Breast epithelium (tissue), 4 donors: Measurements from ENCODE around the gene LTBP2. TPM values are rescaled to one million over a fixed set of nuclear protein-coding genes. Genes with fewer than 3 reads are reported as not detected.

Source experiments
- DNase-seq, 2 donors: peaks; one replicate each; pipeline ENCODE4 v3.0.0-alpha.2; 2019; ENCODE audit warnings: low spot score in 2 of 2
- H3K27ac ChIP-seq, 2 donors: fragments of 200-600 bp; sonication (generic) in 1 of 2; one replicate each; pipeline ENCODE4 v1.5.1; 2016 to 2019; ENCODE audit warnings: mild to moderate bottlenecking in 1 of 2
- H3K27me3 ChIP-seq, 2 donors: fragments of 200-600 bp; sonication (generic) in 1 of 2; one replicate each; pipeline versions ENCODE4 v1.5.1 to v1.6.0; 2017 to 2019; ENCODE audit warnings: control low read depth in 1 of 2, mild to moderate bottlenecking in 1 of 2
- H3K36me3 ChIP-seq: fragments of 200-600 bp; one replicate; pipeline ENCODE4 v1.5.1; 2019
- H3K4me1 ChIP-seq, 2 donors: fragments of 200-600 bp; sonication (generic); one replicate each; pipeline ENCODE4 v1.5.1; 2016 to 2019; ENCODE audit warnings: control low read depth in 1 of 2
- H3K4me3 ChIP-seq, 3 donors: fragments of 200-600 bp; sonication (generic); 1 replicate in 2 of 3; 2 replicates in 1 of 3; pipeline ENCODE4 v1.5.1; 2016 to 2019; ENCODE audit warnings: mild to moderate bottlenecking in 3 of 3, moderate library complexity in 2 of 3
- H3K9me3 ChIP-seq, 2 donors: fragments of 200-600 bp; sonication (generic) in 1 of 2; one replicate each; pipeline ENCODE4 v1.5.1; 2016 to 2019; ENCODE audit warnings: control low read depth in 1 of 2
- CTCF ChIP-seq, 3 donors: fragments of 450-650 bp; IDR thresholded peaks; one replicate each; pipeline ENCODE4 v1.5.1; 2016 to 2017; ENCODE audit warnings: antibody characterized with exemption in 3 of 3, mild to moderate bottlenecking in 3 of 3, moderate library complexity in 3 of 3
- POLR2A ChIP-seq: fragments of 450-650 bp; IDR thresholded peaks from one replicate; pipeline ENCODE4 v1.6.1; 2016; ENCODE audit warnings: antibody characterized with exemption, mild to moderate bottlenecking, moderate library complexity
- POLR2AphosphoS5 ChIP-seq, 3 donors: sonication (generic); formaldehyde crosslinking; IDR thresholded peaks; one replicate each; pipeline ENCODE4 v1.6.1; 2017; ENCODE audit warnings: antibody characterized with exemption in 3 of 3
- intact Hi-C: fragments of 100-400 bp; cut with DNase I; formaldehyde crosslinking; loops from one replicate; pipeline ENCODE4 v1.15.1; 2023; ENCODE audit warnings: low total_unique reads
- total RNA-seq, 3 donors: library from RNA; depleted of rRNA; stranded (reverse); fragments of >200 nt; gene quantifications; one replicate each; pipeline ENCODE4 v1.1.0, GENCODE V29; 2016

LTBP2 gene
- total RNA-seq, 3 donors from 2014 or later, result 34.7 to 91.1 (median 79.0) TPM

GRCh38 chr14:74592476-74593201 is 19.4 kb downstream of the LTBP2 start:
- no peaks in the 10 kb centered on the region for H3K9me3 ChIP-seq
- peak overlapping the region; percentile 67 to 90 for H3K27ac ChIP-seq
- intact Hi-C loops, result loop anchor here (5.0 kb wide), 1 partner anchor 410 kb away; no protein-coding TSS in a partner anchor
- no peak for DNase-seq
- no peaks in the 10 kb centered on the region for H3K27me3 ChIP-seq
- H3K4me3 ChIP-seq, result no peak overlapping the region
- TF ChIP-seq POLR2A (no peak), POLR2AphosphoS5 (IDR thresholded peaks at IDR 0.05) (no peak), CTCF (IDR thresholded peaks at IDR 0.05) (no peak)
- H3K4me1 ChIP-seq, result peaks cover 0 to 23% of the 10 kb centered on the region in 2 donors
- no peaks in the 10 kb centered on the region for H3K36me3 ChIP-seq

- no peak for DNase-seq
- TF ChIP-seq POLR2AphosphoS5 (IDR thresholded peaks at IDR 0.05) (no peak), CTCF (IDR thresholded peaks at IDR 0.05) (no peak), POLR2A (no peak)
- no peaks in the 10 kb centered on the region for H3K9me3 ChIP-seq
- intact Hi-C loops, result loop anchor here (5.0 kb wide), 1 partner anchor 410 kb away; no protein-coding TSS in a partner anchor
- H3K4me3 ChIP-seq, result no peak overlapping the region
- peak overlapping the region; percentile 67 to 90 for H3K27ac ChIP-seq
- H3K36me3 ChIP-seq, result no peaks in the 10 kb centered on the region
- H3K4me1 ChIP-seq, result peaks cover 0 to 23% of the 10 kb centered on the region in 2 donors
- H3K27me3 ChIP-seq, result no peaks in the 10 kb centered on the region
Observed at GRCh38 chr14:74591899-74592298, 20.1 kb downstream of the LTBP2 start.

- peaks cover 0 to 23% of the 10 kb centered on the region in 2 donors for H3K4me1 ChIP-seq
- H3K27ac ChIP-seq, result peak overlapping the region; percentile 54 to 75
- intact Hi-C loops, result loop anchor here (5.0 kb wide), 1 partner anchor 409 kb away; no protein-coding TSS in a partner anchor
- TF ChIP-seq POLR2A, result no peak
- TF ChIP-seq CTCF (IDR thresholded peaks at IDR 0.05), result no peak
- TF ChIP-seq POLR2AphosphoS5 (IDR thresholded peaks at IDR 0.05), result no peak
- H3K9me3 ChIP-seq, result no peaks in the 10 kb centered on the region
- H3K4me3 ChIP-seq, result no peak overlapping the region
- no peaks in the 10 kb centered on the region for H3K27me3 ChIP-seq
- no peaks in the 10 kb centered on the region for H3K36me3 ChIP-seq
- no peak for DNase-seq
Observed at GRCh38 chr14:74591394-74591793, 20.6 kb downstream of the LTBP2 start.

GRCh38 chr14:74589291-74589879 is 22.7 kb downstream of the LTBP2 start:
- no peaks in the 10 kb centered on the region for H3K27me3 ChIP-seq
- intact Hi-C loops, result no loop called here
- no peak overlapping the region for H3K4me3 ChIP-seq
- no peaks in the 10 kb centered on the region for H3K36me3 ChIP-seq
- peaks cover 0 to 15% of the 10 kb centered on the region in 2 donors for H3K4me1 ChIP-seq
- peak overlapping the region; percentile 67 to 84 for H3K27ac ChIP-seq
- TF ChIP-seq POLR2A (no peak), POLR2AphosphoS5 (IDR thresholded peaks at IDR 0.05) (no peak), CTCF (IDR thresholded peaks at IDR 0.05) (no peak)
- DNase-seq, result peak in 1 of 2 donors; percentile 74
- H3K9me3 ChIP-seq, result no peaks in the 10 kb centered on the region

- Histone ChIP-seq H3K9me3 (no peaks in the 10 kb centered on the region), H3K4me3 (no peak overlapping the region), H3K4me1 (peaks cover 6 to 12% of the 10 kb centered on the region in 2 donors), H3K36me3 (no peaks in the 10 kb centered on the region), H3K27ac (no peak overlapping the region), H3K27me3 (no peaks in the 10 kb centered on the region)
- no peak for DNase-seq
- intact Hi-C loops, result no loop called here
- TF ChIP-seq POLR2A (no peak), CTCF (IDR thresholded peaks at IDR 0.05) (no peak), POLR2AphosphoS5 (IDR thresholded peaks at IDR 0.05) (no peak)
Observed at GRCh38 chr14:74587363-74587707, 24.7 kb downstream of the LTBP2 start.
